GM18520 (cell line): ENCODE results near the gene BST1.

Experiments
- ATAC-seq: cut with Tn5 transposase; IDR thresholded peaks from one replicate; pipeline ENCODE4 v1.9.1; 2021; ENCODE audit not compliant: unreplicated experiment

The BST1 gene

GRCh38 chr4:15675356-15675755, 27.5 kb upstream of the BST1 start:
- ATAC-seq: no peak

- no peak for ATAC-seq
These were observed 26.8 kb upstream of the BST1 start for GRCh38 chr4:15676039-15676438.

GRCh38 chr4:15676899-15677298, 26.0 kb upstream of the BST1 start:
- no peak for ATAC-seq

GRCh38 chr4:15677507-15677988, 25.3 kb upstream of the BST1 start:
- ATAC-seq: no peak

- ATAC-seq: no peak
These were observed 21.8 kb upstream of the BST1 start for GRCh38 chr4:15681067-15681371.

- ATAC-seq: peak; percentile 93
These were observed 21.3 kb upstream of the BST1 start, which contains the start of gene FAM200B for GRCh38 chr4:15681372-15682241. Gene FAM200B (plus strand): TSS chr4:15681827. CDS start chr4:15686978, 5,151 bp downstream.

- no peak for ATAC-seq
These were observed 20.4 kb upstream of the BST1 start for GRCh38 chr4:15682242-15683142.

- ATAC-seq: no peak
These were observed 19.7 kb upstream of the BST1 start for GRCh38 chr4:15683143-15683495.

- ATAC-seq: no peak
These were observed 18.4 kb upstream of the BST1 start for GRCh38 chr4:15684498-15684897.

- no peak for ATAC-seq
These were observed 14.8 kb upstream of the BST1 start for GRCh38 chr4:15688051-15688450.

GRCh38 chr4:15689540-15689939, 13.3 kb upstream of the BST1 start:
- ATAC-seq: no peak

GRCh38 chr4:15690020-15690809, 12.7 kb upstream of the BST1 start:
- no peak for ATAC-seq

- ATAC-seq: no peak
These were observed 11.3 kb upstream of the BST1 start for GRCh38 chr4:15691346-15692135.

GRCh38 chr4:15692602-15693001, 10.3 kb upstream of the BST1 start:
- no peak for ATAC-seq

- no peak for ATAC-seq
These were observed 8.4 kb upstream of the BST1 start for GRCh38 chr4:15694431-15694830.

- ATAC-seq: no peak
These were observed 7.6 kb upstream of the BST1 start for GRCh38 chr4:15695240-15695699.

- no peak for ATAC-seq
These were observed 7.1 kb upstream of the BST1 start for GRCh38 chr4:15695729-15696128.

- no peak for ATAC-seq
These were observed 6.0 kb upstream of the BST1 start for GRCh38 chr4:15696866-15697265.

GRCh38 chr4:15703439-15703838, 574 bp downstream of the BST1 start:
- no peak for ATAC-seq

- no peak for ATAC-seq
These were observed 1.3 kb downstream of the BST1 start for GRCh38 chr4:15704129-15704528.
